ENCODE results near the gene CAMK2G. TPM values are rescaled to one million over a fixed set of nuclear protein-coding genes. Genes with fewer than 3 reads are reported as not detected.

Gene CAMK2G
- total RNA-seq, 4 donors from 2014 or later = 82.3 to 207 (median 155) TPM

- Histone ChIP-seq H3K36me3 (peaks cover 0 to 72% of the 10 kb centered on the region in 2 donors), H3K4me3 (peak overlapping the region in 1 of 2 donors; percentile 3), H3K27ac (no peak overlapping the region), H3K4me1 (peaks cover 0 to 45% (median 17%) of the 10 kb centered on the region in 3 donors), H3K27me3 (no peaks in the 10 kb centered on the region), H3K9me3 (no peaks in the 10 kb centered on the region)
- no peak for ATAC-seq
- WGBS, 2 donors (ENCODE audit: low coverage in 1 of 2) = 97 to 100% methylated on average over 2 to 3 of the region's 16 CpGs
- TF ChIP-seq POLR2AphosphoS5 (IDR thresholded peaks at IDR 0.05) (no peak), EP300 (IDR thresholded peaks at IDR 0.05) (no peak), CTCF (IDR thresholded peaks at IDR 0.05) (no peak), POLR2A (IDR thresholded peaks at IDR 0.05) (no peak)
Observed at GRCh38 chr10:73808021-73808815, 66.1 kb downstream of the CAMK2G start.

DNA sequence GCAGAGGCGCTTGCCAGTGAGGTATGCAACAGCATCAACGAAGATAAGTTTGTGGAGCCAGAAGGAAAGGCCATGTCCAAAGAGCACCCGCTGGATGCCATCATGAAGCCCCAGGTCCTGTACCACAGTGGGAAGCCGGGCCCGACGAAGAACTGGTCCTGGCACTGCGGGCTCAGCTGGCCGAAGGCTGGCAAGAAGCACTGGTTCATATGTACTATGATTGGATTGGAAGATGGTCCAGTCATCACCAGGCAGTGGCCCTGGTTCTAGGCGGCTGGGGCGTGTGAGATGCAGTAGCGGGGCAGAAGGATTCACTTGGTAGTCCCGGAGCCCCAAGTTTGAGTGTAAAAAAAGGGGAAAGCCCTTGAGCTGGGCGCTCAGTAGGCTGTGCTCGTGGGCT, 66.9 kb downstream of the CAMK2G start:
- H3K27ac ChIP-seq = no peak overlapping the region
- TF ChIP-seq EP300 (IDR thresholded peaks at IDR 0.05) (no peak), CTCF (IDR thresholded peaks at IDR 0.05) (no peak), POLR2AphosphoS5 (IDR thresholded peaks at IDR 0.05) (no peak)
- peaks cover 0 to 45% (median 17%) of the 10 kb centered on the region in 3 donors for H3K4me1 ChIP-seq
- no peak for ATAC-seq
- no peaks in the 10 kb centered on the region for H3K27me3 ChIP-seq
- 86 to 90% methylated on average over 2 of the region's 14 CpGs for WGBS, 2 donors (ENCODE audit: low coverage in 1 of 2)
- H3K9me3 ChIP-seq = no peaks in the 10 kb centered on the region
- H3K36me3 ChIP-seq = peaks cover 0 to 73% of the 10 kb centered on the region in 2 donors
- no peak overlapping the region for H3K4me3 ChIP-seq

GRCh38 chr10:73806176-73806950, 68.0 kb downstream of the CAMK2G start:
- Histone ChIP-seq H3K4me3 (no peak overlapping the region), H3K9me3 (no peaks in the 10 kb centered on the region), H3K4me1 (peaks cover 0 to 42% (median 17%) of the 10 kb centered on the region in 3 donors), H3K27me3 (no peaks in the 10 kb centered on the region), H3K27ac (no peak overlapping the region), H3K36me3 (peaks cover 0 to 84% of the 10 kb centered on the region in 2 donors)
- no peak for TF ChIP-seq POLR2A (IDR thresholded peaks at IDR 0.05)
- TF ChIP-seq EP300 (IDR thresholded peaks at IDR 0.05) = no peak
- TF ChIP-seq POLR2AphosphoS5 (IDR thresholded peaks at IDR 0.05) = no peak
- no peak for TF ChIP-seq CTCF (IDR thresholded peaks at IDR 0.05)
- no peak for ATAC-seq
- 91 to 97% methylated on average over 6 to 8 of the region's 14 CpGs for WGBS, 2 donors (ENCODE audit: low coverage in 1 of 2)

DNA sequence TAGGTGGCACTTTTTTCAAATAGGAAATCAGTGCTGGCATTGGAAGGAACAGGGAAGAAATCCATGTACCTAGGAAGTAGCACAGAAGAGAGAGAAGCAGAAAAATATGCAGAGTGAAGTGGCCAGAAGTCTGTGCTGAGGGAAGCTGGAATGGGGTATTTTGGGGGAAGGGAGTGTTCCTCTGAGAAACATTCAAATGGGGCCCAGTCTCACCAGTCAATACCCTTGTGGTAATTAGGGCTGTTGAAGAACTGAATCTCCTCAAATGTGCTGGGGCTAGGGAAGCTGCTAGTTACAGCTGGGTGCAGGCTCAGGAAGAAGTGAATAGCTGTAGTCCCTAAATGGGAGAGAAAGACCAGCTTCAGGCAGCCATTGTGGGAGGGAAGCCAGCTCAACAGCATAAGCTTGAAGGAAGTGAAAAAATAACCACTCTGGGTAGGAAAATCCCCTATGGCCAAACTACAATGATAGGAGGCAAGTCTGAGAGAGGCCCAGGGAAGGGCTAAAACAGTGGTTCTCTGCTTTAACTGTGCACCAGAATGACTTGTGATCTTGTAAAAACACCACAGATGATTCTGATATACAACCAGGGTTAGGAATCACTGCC, 70.6 kb downstream of the CAMK2G start:
- H3K36me3 ChIP-seq = peaks cover 0 to 98% of the 10 kb centered on the region in 2 donors
- ATAC-seq = no peak
- peak overlapping the region in 1 of 4 donors; percentile 16 for H3K27ac ChIP-seq
- no peaks in the 10 kb centered on the region for H3K9me3 ChIP-seq
- peaks cover 0 to 21% (median 3%) of the 10 kb centered on the region in 3 donors for H3K4me1 ChIP-seq
- H3K4me3 ChIP-seq = no peak overlapping the region
- TF ChIP-seq CTCF (IDR thresholded peaks at IDR 0.05) (no peak), POLR2A (IDR thresholded peaks at IDR 0.05) (no peak), POLR2AphosphoS5 (IDR thresholded peaks at IDR 0.05) (no peak), EP300 (IDR thresholded peaks at IDR 0.05) (no peak)
- no peaks in the 10 kb centered on the region for H3K27me3 ChIP-seq
